ENCODE measurements around the gene ST6GALNAC4. TPM values are rescaled to one million over a fixed set of nuclear protein-coding genes. Genes with fewer than 3 reads are reported as not detected.

The ST6GALNAC4 gene
- total RNA-seq, 1 experiment from 2014 or later: 28.3 TPM

DNA sequence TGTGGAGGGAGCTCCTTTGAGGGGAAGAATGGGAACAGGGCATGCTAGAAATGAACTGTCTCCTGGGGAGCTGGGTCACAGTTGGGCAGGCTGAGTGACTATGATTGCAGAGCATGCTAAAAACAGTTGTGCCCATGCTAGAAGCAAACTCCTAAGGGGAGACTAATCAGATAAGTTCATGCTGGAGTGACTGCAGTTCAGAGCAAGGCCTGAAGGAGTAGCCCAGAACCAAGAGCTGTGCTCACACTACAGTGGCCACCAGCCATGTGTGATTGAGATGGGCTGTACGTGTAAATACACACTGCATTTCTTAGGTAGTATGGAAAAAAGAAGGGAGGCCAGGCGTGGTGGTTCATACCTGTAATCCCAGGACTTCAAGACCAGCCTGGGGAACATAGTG is 29.0 kb downstream of the ST6GALNAC4 start:
- H3K79me2 ChIP-seq (ENCODE audit: low read depth): no peaks in the 10 kb centered on the region
- H2AFZ ChIP-seq: no peak overlapping the region
- H3K27me3 ChIP-seq (ENCODE audit: insufficient read depth, low read depth): no peaks in the 10 kb centered on the region
- no peak for DNase-seq
- no peak overlapping the region for H3K27ac ChIP-seq
- ChIA-PET POLR2A (ENCODE audit: unreplicated experiment) (no interaction called here), CTCF (no interaction called here)
- H4K20me1 ChIP-seq (ENCODE audit: insufficient read depth): no peaks in the 10 kb centered on the region
- peaks cover 3% of the 10 kb centered on the region; the same call in 1 of the 2 replicates for H3F3A ChIP-seq (ENCODE audit: insufficient read depth, low read depth)
- TF ChIP-seq, protein P1, sequence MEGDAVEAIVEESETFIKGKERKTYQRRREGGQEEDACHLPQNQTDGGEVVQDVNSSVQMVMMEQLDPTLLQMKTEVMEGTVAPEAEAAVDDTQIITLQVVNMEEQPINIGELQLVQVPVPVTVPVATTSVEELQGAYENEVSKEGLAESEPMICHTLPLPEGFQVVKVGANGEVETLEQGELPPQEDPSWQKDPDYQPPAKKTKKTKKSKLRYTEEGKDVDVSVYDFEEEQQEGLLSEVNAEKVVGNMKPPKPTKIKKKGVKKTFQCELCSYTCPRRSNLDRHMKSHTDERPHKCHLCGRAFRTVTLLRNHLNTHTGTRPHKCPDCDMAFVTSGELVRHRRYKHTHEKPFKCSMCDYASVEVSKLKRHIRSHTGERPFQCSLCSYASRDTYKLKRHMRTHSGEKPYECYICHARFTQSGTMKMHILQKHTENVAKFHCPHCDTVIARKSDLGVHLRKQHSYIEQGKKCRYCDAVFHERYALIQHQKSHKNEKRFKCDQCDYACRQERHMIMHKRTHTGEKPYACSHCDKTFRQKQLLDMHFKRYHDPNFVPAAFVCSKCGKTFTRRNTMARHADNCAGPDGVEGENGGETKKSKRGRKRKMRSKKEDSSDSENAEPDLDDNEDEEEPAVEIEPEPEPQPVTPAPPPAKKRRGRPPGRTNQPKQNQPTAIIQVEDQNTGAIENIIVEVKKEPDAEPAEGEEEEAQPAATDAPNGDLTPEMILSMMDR (conservative IDR thresholded peaks at IDR 0.05): peak; percentile 37; the same call in 1 of the 2 replicates
- TF ChIP-seq EZH2 (IDR thresholded peaks at IDR 0.05; ENCODE audit: low read depth): no peak
- H3K36me3 ChIP-seq (ENCODE audit: low read depth): 0 out of 2 replicates have a peak, but pooled peaks cover 3% of the 10 kb centered on the region
- no peak overlapping the region for H3K4me2 ChIP-seq
- H3K4me3 ChIP-seq: no peak overlapping the region
- intact Hi-C loops (cut with micrococcal nuclease; ENCODE audit: unreplicated experiment): no loop called here
- H3K4me1 ChIP-seq (replicated peaks; ENCODE audit: insufficient read depth): no peaks in the 10 kb centered on the region
- no peaks in the 10 kb centered on the region for H3K9me2 ChIP-seq (ENCODE audit: insufficient read depth)
- BruUV-seq (replicated peaks): no TSS peak
- peaks cover 5% of the 10 kb centered on the region; the same call in 1 of the 2 replicates for H3K9me3 ChIP-seq (ENCODE audit: insufficient read depth, low read depth)

DNA sequence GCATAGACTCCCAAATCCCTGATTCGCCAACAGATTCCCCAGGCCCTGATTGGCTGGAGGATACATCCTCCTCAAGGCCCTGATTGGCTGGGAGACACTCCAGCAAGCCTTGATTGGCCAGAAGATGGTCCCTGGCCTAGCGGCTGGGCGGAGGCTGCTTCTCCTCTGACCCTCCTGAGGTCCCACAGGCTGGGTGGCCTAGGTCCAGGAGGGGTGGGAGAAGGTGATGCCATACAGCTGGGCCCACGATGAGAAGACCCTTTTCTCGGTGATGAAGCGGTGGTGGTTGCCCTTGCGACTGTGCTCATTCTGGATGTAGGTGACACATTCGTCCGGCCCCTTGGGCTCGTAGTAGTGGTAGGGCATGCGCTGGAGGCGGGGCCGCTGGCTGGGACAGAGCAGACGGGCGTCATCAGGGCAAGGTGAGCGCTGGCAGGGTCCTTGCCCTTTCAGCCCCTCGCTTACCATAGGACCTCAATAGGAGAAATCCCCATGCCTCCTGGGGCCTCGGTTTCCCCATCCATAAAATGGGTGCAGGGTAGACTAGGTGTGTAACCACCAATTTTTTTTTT is 30.4 kb downstream of the ST6GALNAC4 start:
- H3K27ac ChIP-seq: no peak overlapping the region
- H3K4me3 ChIP-seq: no peak overlapping the region
- intact Hi-C loops (cut with micrococcal nuclease; ENCODE audit: unreplicated experiment): no loop called here
- no peaks in the 10 kb centered on the region for H4K20me1 ChIP-seq (ENCODE audit: insufficient read depth)
- H3K79me2 ChIP-seq (ENCODE audit: low read depth): no peaks in the 10 kb centered on the region
- H3K4me1 ChIP-seq (replicated peaks; ENCODE audit: insufficient read depth): no peaks in the 10 kb centered on the region
- BruUV-seq (replicated peaks): no TSS peak
- DNase-seq: no peak
- peaks cover 3% of the 10 kb centered on the region; the same call in 1 of the 2 replicates for H3F3A ChIP-seq (ENCODE audit: insufficient read depth, low read depth)
- ChIA-PET CTCF (interaction anchor here (0.6 kb wide), 1 partner anchor 56 kb away, joined by 7 read pairs; no protein-coding TSS in a partner anchor), POLR2A (ENCODE audit: unreplicated experiment) (no interaction called here)
- H3K36me3 ChIP-seq (ENCODE audit: low read depth): no peaks in the 10 kb centered on the region
- no peaks in the 10 kb centered on the region for H3K9me2 ChIP-seq (ENCODE audit: insufficient read depth)
- no peak overlapping the region for H3K4me2 ChIP-seq
- no peak overlapping the region for H2AFZ ChIP-seq
- TF ChIP-seq EZH2 (IDR thresholded peaks at IDR 0.05; ENCODE audit: low read depth): no peak
- TF ChIP-seq, protein P1 (conservative IDR thresholded peaks at IDR 0.05): no peak
- no peaks in the 10 kb centered on the region for H3K9me3 ChIP-seq (ENCODE audit: insufficient read depth, low read depth)
- no peaks in the 10 kb centered on the region for H3K27me3 ChIP-seq (ENCODE audit: insufficient read depth, low read depth)

- no peaks in the 10 kb centered on the region for H3K79me2 ChIP-seq (ENCODE audit: low read depth)
- H3F3A ChIP-seq (ENCODE audit: insufficient read depth, low read depth): peaks cover 3% of the 10 kb centered on the region; the same call in 1 of the 2 replicates
- H3K36me3 ChIP-seq (ENCODE audit: low read depth): no peaks in the 10 kb centered on the region
- no peaks in the 10 kb centered on the region for H3K9me3 ChIP-seq (ENCODE audit: insufficient read depth, low read depth)
- POLR2A ChIA-PET (ENCODE audit: unreplicated experiment): no interaction called here
- TF ChIP-seq EZH2 (IDR thresholded peaks at IDR 0.05; ENCODE audit: low read depth): no peak
- TF ChIP-seq, protein P1 (conservative IDR thresholded peaks at IDR 0.05): no peak
- no peak overlapping the region for H3K27ac ChIP-seq
- H3K4me1 ChIP-seq (replicated peaks; ENCODE audit: insufficient read depth): no peaks in the 10 kb centered on the region
- intact Hi-C loops (cut with micrococcal nuclease; ENCODE audit: unreplicated experiment): no loop called here
- H3K4me3 ChIP-seq: no peak overlapping the region
- H3K4me2 ChIP-seq: no peak overlapping the region
- no TSS peak for BruUV-seq (replicated peaks)
- no peak for DNase-seq
- no peaks in the 10 kb centered on the region for H3K27me3 ChIP-seq (ENCODE audit: insufficient read depth, low read depth)
- CTCF ChIA-PET: interaction anchor here (0.6 kb wide), 1 partner anchor 57 kb away, joined by 7 read pairs; no protein-coding TSS in a partner anchor
- H3K9me2 ChIP-seq (ENCODE audit: insufficient read depth): no peaks in the 10 kb centered on the region
- no peak overlapping the region for H2AFZ ChIP-seq
- no peaks in the 10 kb centered on the region for H4K20me1 ChIP-seq (ENCODE audit: insufficient read depth)
Observed at GRCh38 chr9:127885508-127886281, 31.1 kb downstream of the ST6GALNAC4 start.

Measured in PC-9 (cell line).